NCI-H2029 (cell line): ENCODE results near the gene MRC1.

Experiments used
- DNase-seq: peaks from one replicate; lab custom pipeline; 2025; lab: John Stamatoyannopoulos, UW

MRC1 gene

DNA sequence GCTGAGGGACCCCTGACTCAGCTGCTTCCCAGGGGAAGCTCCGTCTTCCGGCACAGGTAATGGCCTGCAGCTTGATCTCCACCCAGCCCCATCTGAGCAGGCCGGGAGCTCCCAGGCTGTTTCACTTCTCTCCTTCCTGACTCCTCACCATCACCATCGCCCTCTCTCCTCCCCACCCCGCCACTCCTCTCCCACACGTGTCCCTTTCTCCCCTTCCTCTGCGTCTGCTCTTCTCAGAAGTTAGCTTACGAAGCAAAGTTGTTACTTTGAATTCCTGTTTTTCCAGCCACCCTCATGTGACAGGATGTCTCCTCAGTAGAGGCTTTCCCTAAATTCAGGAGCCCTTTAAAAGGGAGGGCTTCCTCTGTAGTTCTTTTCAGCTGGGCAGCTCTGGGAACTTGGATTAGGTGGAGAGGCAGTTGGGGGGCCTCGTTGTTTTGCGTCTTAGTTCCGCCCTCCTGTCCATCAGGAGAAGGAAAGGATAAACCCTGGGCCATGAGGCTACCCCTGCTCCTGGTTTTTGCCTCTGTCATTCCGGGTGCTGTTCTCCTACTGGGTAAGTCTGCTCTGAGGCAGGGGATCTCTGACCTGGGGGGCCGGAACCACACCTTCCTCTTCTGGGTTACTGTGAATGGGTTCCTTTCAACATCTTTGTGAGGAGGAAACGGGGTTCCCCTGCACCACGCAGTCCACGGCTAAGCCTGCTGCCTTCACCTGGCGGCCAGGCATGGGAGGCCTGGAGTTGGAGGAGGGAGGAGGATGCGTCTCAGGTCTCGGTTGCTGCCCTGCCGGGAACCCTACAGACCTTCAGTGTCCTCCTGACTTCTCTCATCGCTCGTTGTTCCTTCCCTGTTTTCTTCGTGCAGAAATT, at the start of gene MRC1:
Gene MRC1, plus strand, starts transcription at position 378 of the 871 bp plus-strand sequence. Its CDS starts 118 bp downstream, at position 496.
- DNase-seq = no peak

DNA sequence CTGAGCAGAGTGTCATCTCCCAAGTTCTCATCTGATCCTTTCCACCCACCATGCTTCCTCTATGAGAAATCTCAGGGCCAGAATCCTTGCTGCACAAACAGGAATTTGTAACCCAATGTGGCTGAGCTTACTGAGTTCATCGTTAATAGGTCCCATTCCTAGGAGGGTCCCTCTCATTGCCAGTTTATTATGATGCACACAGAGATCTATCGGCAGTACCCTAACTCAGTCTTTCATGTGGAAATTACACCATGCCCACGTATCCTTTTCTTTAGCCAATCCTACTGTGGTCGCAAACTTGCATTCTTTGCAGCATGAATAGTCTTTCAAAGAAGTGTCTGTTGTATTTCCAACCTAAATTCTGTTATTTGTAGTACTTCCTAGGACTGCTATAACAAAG, 45.0 kb upstream of the MRC1 start:
- no peak for DNase-seq

DNA sequence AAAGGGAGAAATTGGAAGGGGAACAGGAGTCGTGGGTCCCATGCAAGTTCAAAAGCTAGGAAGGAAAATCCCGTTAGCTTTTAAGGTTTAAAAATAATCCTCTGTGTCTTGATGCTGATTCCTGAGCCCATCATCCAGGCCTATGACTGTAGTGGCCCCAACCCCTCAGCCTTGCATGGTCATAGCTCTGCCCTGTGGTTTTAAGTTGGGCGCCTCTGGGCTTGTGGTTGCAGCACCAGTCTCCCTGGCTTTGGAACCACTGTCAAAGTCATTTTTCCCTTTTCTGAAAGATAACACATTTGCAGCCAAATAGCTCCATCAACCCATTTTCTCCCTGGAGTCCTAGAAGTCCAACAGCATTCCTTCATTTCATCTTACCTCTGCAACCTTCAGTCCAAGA, 43.5 kb upstream of the MRC1 start:
- DNase-seq = no peak

DNA sequence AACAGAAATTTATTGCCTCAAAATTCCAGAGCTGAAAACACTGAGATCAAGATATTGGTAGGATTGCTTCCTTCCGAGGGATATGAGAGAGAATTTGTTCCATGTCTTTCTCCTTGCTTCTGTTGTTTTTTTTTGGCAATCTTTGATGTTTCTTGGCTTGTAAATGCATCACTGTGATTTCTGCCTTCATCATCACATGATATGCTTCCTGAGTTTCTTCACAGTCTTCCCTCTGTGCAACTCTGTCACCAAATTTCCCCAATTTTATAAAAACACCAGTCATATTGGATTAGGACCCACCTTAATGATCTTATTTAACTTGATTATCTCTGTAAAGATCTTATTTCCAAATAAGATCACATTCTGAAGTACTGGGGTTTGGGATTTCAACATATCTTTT, 42.4 kb upstream of the MRC1 start:
- DNase-seq = no peak

DNA sequence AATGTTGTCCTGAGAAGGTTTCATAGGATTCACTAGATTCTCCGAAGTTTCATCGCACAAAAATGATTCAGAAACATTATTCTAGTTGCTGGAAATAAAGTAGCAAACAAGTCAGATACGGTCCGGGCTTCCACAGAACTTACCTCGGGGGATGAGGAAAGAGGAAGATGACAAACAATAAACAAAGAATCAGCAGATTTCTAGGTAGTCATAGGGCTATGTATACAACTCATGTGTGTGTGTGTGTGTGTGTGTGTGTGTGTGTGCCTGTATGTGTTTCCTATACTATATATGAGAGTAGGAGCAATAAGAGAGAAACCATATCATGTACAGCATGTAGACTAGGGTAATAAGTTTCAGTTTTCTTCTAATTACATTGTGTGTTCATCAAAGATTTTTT, 40.7 kb upstream of the MRC1 start:
- DNase-seq = no peak

DNA sequence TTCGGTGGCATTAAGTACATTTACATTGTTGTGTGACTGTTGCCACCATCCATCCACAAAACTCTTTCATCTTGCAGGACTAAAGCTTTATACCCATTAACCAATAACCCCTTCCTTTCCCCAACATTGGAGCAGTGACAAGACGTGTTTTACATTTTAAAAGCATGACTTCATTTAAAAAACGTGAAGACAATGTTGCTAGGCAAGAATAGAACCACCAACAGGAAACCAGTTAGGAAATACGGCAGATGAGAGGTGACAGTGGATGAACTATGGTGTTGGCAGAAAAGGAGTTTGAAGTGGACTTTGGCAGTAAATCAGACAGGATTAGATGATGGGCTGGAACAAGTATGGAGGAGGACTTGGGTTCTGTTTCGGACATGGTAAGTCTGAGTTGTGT, 40.2 kb upstream of the MRC1 start:
- no peak for DNase-seq

DNA sequence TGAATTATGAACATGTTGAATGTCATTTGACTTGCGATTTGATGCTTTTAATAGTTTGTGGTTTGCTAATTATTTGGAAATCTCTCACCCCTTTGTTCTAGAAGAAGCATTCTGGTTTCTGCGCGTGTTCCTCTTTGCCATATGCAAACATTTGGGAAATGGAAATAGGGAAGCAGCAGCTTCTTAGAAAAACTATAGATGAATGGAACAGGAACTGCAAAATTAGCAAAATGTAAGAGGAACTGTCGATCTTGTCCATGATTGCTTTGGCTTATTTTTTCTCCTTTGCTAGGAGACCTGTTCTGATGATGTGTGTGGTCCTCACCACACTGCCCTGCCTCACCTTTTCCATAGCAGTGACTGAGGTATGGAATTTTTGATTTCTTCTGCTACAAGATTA, 38.1 kb upstream of the MRC1 start:
- DNase-seq = no peak

DNA sequence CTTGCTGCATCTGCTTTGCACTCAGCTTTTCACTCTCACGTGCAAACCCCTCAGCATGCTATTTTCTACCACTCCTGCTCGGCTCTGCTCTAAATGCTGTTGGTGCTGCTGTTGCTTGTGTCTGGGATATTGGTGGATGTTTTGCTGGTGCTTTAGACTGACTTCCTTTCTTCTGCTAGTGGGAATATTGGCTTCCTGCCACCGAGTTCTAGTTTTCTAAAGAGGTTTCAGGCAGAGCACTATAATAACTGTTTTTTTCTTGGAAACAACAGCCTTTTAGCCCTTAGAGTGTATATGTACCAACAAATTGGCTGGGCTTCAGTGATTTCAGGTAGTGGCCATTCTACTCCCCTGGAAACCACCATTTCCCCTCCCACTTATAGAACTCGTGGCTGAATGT, 29.4 kb upstream of the MRC1 start:
- no peak for DNase-seq

DNA sequence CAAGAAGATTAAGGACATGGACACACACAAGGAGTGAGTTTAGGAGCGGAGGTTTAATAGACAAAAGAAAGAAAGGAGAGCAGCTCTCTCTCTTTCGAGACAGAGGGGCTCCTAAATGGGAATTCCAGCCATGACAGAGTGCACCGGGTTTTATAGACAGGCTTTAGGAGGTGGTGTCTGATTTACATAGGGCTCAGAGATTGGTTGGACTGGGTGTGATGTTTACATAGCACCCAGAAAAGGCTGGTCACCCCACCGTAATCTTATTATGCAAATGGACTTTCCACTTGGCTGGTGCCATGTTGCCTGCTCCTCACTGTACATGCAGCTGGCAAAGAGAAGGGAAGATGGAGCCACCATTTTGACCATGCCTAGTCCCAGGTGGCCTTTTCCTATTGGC, 28.4 kb upstream of the MRC1 start:
- DNase-seq = no peak

DNA sequence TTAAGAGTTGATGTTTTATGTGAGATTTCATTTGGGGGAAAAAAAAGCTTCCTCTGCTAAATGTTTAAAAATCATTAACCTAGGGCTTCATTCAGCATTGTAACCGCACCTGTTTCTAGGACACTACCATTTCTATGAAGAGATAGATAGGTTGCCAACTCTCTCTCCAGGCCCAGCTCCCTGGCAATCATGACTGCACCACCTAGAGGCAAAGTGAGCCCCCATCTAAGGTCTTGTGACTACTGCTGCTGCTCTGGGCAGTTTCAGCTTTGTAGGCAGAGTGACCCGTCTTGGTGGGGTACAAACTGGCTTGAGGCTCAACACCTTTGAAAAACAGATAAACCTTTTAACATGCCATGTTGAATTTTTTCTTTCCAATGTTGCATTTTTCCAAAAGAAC, 27.3 kb upstream of the MRC1 start:
- no peak for DNase-seq

DNA sequence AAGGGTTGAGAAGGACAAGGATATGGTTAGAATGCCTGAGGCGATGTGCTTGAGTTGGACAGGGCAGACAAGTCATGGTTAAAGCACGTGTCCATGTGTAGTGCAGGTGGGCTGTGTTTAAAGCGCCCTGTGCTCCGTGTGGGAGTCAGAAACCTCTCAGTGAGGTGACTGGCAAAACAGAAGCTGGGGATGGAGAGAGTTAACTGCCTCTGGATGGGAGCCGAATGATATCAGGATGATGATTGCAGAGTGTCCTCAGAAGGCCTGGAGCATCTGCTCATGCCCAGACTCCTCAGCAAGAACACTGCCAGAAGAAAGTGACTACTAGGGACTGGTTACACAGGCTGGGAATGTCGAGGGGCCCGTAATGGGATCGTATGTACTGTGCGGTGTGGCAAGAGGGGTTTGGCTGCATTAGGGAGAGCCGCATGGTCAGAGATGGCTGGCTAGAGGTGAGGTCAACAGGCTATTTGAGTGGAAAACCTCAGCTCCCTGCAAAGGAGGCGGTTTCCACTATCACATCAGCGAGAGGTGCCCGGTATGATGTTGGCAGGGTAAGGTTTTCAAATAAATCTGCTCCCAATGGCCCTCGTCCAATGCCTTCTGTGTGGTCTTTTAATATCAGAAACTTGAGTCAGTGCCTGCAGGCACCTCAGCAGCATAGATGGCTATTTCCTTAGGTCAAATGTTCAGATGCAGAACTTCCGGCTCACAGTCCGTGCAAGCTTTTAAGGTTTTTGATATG, 26.1 kb upstream of the MRC1 start:
- no peak for DNase-seq

DNA sequence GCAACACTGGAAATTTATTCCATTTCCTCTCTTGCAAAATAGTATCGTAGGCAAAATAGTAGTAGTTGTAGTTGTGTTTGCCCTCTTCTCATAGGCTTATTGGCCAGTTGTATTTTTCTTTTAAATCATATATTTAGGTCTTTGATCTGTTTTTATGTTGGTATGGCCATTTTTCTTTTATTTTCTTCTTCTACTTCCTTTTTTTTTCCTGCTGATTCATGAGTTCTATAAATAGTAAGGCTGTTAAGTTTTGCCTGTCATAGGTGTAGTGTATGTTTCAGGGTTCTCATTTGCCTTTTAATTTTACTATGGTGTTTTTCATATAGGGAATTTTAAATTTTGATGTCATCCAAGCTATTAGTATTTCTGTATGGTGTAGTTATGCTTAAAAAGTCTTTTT, 25.4 kb upstream of the MRC1 start:
- no peak for DNase-seq

DNA sequence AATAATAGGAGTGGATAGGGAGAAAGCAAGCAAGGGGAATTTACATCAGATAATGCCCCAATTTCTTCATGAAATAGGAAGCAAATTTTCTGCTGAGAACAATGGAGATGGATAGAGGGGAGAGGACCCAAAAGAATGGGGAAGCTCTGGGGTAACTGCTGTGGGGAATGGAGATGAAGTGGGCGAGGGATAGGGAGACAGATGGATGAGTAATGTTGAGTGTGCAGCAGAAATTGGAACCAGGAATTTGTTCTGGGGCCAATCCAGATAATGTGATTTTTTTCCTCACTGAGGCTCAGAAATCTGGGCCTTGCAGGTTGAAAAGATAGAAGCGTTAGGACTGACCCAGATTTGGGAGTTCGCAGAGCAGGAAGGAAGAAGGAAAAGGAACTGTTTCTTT, 24.5 kb upstream of the MRC1 start:
- DNase-seq = no peak

DNA sequence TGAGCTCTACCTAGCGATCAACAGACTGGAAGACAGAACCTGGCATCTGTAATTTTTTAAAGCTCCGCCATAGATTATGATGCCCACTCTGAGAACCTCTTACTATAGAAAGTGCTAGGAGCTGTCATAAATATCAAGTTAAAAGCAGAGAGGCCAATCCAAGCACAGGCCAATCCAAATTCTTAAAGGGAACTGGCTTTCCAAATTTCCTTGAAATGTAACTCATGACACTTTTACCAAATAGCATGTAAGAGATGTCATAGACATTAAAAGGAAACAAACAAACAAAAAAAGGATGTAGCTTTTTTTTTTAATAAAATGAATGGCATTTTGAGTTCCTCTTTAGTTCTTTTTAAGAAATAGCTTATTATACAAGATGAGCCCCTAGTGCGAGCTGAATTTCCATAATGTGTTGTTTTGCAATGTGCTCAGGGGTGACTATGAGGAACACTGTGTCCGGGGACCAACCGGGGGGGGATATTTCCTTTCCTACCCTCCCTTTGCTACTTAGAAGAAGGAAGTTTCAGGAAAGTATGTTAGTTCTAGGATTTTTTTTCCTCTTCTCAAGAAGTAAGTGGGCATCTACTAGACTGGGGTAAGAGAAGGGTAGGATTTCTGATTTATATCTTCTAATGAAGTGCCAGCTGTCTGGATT, 23.7 kb upstream of the MRC1 start:
- no peak for DNase-seq

DNA sequence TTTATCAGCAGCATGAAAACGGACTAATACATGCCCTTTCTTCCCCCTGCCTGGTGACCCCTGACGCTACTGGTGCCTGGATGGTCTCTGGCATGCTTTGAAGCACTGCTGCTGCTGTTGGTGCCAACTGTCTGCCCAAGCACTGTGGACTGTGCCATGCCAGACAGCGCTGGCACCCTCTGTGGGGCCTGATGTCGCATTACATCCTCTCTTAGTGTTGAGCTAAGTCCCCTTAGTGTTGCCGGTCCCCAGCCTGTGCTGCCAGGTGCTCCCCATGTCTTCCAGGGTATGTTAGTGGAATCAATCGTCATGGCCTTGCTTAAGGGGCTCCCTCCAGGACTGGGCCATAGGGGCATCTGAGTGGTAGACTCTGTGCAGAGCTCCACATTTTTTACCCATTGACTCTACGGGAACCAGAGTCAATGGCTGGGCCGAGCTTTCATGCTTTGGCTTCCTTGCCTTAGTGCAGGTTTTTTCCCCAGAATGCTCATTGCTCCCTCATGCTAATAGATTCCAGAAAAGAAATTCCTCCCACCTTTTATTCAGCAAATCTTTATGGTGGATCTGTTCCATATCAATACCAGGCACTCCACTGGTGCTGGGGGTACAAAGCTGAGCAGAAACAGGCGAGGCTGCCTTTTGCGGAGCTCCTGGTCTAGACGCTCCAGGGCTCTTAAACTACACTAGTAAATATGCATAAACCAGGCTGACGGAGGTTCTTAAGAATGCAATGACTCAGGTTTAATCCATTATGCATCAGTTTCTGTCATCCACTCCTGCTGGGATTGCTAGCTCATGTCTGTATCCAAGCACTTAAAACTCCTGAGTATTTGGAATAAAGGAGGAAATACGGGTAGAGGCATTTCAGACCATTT, 21.8 kb upstream of the MRC1 start:
- no peak for DNase-seq

DNA sequence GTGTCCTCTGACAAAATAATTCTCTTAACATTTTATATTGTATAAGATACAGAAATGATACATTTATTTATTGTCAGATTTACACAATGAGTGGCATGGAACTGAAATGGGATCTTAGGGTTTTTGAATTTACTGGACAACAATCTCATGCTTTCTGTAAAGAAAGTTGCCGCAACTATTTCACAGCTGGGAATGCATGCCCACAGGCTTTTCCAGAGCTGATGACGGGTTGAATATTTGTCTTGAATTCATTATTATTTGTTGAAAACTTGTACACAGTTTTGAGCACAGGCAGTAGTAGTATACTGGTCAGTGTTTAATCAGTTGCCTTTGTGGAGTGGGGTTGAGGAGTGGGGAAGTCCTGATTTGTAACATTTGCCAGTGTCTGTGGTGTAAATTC, 20.5 kb upstream of the MRC1 start:
- no peak for DNase-seq

DNA sequence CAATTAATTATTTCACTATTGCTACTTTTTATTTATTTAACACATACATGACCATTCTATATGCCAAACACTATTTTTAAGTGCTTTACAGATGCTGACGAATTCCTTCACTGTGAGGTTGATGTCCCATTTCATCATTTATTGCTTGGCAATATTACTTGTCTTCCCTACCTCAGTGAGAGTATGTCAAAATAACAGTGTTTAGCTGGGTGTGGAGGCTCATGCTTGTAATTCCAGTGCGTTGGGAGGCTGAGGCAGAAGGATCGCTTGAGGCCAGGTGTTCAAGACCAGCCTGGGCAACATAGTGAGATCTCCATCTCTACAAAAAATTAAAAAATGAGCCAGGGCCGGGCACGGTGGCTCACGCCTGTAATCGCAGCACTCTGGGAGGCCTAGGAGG, 19.8 kb upstream of the MRC1 start:
- no peak for DNase-seq

DNA sequence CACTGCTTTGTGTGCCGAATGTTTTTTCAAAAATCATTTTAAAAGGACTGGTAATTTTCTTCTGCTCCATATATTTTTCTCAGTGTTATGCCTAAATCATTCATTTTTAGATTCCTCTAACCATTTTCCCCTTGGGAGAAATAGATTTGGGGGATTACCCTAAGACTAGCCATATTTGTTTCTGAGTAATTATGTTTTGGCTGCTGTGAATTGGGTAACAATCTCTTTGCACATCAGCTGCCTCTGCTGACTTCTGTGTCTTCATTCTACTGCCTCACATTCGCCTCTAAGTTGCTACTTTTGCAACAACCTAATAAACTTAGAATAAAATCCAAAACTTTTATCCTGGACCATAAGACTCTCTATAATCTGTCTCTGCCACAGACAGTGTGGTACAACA, 18.5 kb upstream of the MRC1 start:
- no peak for DNase-seq

DNA sequence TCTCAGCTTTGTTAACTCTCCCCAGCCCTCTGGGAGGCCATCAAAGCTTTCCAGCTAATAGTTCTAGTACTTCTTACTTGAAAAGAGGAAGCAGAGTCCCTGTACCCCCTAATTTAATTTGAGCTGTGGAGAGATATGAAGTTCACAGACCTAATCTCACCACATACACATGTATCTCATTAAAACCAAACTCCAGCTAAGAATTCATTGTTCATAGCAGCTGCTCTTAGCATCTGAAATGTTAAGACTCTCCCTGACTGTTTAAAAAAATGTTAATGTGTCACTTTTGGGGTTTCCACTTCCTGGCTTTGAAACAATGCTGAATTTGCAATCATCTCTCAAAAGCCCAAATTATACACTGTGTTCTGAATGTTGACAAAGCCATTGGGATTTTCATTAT, 16.2 kb upstream of the MRC1 start:
- DNase-seq = no peak

DNA sequence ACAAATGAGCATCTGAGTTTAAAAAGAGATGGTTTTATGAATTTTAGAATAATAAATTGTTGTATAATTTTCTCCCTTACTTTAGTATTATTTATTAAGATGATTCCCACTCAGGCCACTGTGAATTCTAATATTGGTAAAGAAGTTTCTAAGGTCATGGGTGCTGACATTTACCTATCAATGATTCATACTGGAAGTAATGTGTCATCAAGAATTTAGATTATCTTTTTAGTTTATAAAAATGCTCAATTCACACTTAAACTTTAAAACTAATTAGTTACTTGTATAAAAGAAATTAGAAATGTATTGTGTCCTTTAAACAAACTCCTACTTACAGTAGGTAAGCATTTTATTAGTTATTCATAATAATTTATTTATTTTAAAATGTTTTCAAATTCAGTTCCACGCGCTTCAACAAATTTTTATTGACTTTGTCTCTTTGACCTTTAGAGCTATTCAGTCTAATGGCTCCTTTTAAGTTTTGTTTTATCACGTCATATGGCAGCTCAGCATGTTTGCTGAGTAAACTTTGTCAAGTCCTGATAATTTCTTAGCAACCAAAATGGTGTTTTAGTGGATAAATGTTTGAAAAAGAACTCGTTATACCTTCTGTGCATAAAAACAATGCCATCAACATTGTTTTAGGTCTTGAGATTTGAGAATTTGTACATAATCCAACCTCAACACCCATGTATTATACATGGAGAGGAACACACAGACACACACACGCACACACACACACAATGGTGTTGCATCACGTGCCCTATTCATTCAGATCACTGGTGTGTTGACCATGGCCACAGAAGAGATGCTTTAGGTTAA, 15.1 kb upstream of the MRC1 start:
- no peak for DNase-seq

DNA sequence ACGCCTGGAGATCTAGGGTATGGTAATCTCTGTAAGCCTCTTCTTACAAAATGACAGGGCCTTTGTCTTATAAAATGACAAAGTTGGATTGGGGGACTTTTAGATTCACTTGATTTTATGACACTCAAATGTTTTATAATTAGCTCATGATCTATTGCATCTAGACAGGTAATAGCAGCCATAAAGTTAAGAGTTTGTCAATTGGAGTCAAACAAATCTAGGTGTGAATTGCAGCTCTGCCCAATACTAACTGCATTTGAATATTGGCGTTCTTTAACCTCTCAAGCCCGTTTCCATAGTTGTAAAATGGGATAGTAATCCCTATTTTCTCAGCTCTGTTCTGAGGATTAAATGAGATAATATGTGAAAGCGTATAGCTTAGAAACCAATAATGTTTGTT, 14.1 kb upstream of the MRC1 start:
- DNase-seq = no peak
